GM21390 (cell line): ENCODE measurements around the gene KCNQ1.

Source experiments
- ATAC-seq: cut with Tn5 transposase; IDR thresholded peaks from one replicate; pipeline ENCODE4 v1.9.1; 2021; ENCODE audit not compliant: unreplicated experiment

KCNQ1 gene

DNA sequence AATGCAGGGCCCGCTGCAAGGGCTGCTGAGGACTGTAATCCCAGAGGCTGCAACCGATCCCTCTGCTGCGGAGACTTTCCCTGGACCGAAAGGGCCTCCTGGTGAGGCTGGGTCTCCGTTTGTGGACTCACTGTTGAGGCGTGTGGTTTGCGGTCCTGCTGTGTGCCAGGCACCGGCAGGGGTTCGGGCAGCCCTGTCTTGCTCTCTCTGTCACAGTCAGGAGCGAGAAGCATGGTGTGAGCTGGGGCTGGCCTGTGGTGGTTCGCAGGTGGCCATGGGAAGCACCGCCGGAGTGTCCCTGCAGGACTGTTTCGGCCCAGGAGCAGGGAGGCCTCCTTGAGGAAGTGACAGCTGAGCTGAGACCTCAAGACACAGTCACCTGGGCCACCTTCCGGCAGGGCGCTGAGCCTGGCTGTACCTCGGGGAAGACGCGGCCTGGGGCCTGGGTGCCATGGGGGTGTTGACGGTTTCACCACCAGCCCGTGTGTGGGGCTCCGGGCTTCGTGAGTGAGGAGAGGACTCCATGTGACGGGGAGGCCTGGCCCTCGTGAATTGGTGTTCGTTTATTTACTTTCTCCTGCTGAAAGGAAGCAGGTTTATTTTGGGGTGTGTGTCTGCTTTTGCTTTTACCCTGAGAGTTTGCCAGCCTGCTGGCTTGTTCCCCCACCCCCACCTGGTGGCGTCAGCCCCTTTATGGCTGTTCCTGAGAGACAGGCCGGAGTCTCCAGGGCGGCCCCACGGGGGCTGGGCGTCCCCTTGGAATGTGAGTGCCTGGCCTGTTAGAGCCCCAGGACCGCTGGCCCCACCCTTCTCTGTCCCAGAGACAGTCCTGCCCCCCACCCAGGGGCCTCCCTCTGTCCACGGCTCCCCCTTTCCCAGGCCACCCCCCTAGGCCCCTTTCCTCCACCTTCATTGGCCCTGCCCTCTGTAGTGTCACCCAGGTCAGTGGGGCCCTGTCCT, 132.5 kb downstream of the KCNQ1 start:
- ATAC-seq, result no peak

DNA sequence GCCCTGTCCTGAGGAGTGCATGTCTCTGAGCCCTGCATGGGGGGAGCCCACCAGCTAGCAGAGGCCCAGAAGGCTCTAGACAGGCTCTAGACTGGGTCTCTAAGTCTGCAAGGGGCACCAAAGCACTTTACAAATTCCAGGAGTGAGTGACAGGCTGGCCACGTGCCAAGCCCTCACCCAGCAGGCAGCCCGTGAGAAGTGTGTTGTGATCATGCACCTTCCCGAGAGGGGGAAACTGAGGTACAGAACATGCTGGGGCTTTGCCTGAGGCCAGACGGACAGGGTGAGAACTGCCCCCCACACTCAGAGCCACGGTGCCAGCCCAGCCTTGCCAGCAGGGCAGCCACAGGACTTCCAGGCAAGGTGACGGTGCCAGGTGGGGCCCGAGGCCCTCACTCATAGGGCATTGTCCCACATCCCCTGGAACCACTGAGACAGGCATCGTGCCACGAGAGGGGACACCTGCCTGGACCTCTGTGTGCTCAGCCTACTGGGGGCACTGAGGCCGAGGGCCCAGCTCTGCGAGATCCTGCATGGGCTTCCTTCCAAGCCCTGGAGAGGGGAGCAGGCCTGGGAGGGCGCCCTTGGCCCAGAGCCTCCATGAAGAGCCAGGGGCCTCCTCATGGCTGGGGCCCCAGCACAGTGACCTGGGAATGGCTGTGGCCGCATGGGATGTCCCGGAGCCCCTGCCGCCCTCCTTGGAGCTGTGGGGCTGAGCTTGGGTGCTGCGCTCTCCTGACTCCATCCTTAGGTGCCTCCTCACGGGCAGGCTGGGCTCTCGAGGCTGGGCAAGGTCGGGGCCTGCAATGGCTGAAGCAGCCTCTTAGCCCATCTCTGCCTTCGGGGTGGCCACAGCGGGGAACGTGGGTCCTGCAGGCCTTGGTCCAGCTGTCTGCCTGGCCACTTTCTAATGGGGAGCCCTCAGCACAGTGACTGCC, 133.5 kb downstream of the KCNQ1 start:
- no peak for ATAC-seq

- no peak for ATAC-seq
Observed at GRCh38 chr11:2578929-2579270, 134.1 kb downstream of the KCNQ1 start.

DNA sequence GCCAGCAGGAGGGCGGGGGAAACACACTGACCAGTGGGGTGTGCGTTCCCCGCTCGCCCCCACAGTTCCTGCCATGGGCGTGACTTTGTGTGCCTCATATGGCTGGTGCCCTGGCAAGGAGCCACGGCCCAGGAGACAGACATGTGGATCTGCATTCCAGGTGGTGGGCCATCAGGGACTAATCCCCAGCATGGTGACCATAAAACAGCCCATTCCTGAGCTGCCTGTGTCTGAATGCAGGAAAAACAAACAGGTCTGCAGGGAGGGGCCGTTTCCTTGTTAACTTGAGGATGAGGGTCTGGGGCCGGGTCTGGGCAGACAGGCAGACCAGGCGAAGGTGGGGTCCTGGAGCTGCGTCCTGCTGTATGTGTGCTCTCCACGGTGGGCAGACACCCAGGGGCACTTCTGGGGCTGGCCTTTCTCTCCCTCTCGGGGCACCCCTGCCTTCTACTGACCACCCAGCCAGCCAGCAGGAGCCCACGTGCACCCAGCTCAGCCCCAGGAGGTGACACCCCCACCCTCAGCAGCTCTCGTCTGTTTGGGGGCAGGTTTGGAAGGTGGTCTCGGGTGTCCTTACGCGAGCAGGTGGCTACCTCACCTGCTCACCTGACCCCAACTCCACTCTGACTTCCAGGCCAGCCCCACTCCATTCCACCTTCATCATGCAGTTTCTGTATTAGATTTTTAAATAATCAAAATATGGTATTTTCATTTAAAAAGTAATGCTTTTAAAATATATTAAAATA, 134.7 kb downstream of the KCNQ1 start:
- ATAC-seq, result no peak

- no peak for ATAC-seq
Observed at GRCh38 chr11:2580061-2580421, 135.2 kb downstream of the KCNQ1 start.

DNA sequence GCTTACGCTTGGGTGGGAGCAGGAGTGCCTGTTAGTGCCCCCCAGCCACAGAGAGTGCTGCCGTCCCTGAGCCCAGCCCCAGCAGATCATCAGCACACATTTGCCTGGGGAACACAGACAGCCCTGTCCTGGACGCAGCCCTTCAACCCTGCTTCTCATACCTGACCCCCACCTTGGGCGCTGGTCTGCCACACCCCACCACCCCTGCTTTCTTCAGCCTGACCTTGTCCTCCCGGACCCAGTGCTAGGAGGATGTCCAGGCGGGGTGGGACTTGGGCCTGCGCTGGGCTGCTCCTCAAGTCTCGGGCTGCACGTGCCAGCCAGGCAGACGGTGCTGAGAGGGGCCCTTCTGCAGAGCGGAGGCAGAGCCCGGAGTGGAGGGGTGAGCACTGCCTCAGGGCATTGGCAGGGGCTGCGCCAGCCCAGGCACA, 135.8 kb downstream of the KCNQ1 start:
- ATAC-seq, result no peak

- no peak for ATAC-seq
Observed at GRCh38 chr11:2581151-2581930, 136.5 kb downstream of the KCNQ1 start.

DNA sequence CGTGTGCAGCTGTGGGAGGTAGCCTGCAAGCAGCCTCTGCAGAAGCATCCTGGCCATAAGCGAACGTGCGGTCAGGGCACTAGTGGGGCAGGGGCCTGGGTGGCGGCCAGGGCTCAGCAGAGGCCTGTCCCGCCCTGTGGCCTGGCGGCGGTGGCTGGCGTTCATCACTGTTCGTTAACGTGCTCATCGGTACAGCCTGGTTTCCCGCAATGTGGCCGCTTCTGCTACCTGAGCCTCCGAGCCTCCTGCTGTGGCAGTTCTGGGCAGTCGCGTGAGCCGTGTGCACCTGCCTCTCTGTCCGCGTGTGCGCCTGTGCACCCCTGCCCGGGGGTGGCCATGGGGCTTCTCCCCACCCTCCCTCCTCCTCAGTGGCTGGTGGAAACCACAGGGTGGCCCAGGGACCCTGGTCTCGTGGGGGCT, 137.1 kb downstream of the KCNQ1 start:
- no peak for ATAC-seq

- no peak for ATAC-seq
Observed at GRCh38 chr11:2582351-2582945, 137.6 kb downstream of the KCNQ1 start.

DNA sequence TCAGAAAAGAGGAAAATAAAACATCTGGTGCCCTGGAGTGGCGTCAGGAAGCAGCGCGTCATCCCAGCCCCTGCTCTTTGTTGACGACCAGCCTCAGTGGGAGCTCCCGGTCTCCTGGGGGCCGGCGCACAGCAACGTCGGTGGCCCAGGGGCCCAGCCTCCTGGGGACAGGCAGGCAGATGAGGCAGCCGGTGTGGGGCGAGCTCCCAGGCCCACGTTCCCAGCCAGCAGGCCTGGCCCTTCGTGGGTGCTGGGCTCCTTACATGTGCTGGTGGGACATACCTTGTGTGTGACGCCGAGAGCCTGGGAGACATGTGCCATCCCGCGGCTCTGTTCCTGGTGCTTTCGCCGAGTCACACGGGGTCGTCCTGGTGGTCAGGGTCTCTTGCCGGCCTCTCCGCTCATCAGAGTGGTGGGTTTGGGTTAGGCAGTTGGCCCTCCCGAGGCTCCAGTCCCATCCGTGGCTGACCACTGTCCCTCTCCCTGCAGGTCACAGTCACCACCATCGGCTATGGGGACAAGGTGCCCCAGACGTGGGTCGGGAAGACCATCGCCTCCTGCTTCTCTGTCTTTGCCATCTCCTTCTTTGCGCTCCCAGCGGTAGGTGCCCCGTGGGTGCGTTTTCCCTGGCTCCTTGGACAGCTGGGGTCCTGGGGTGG, 138.3 kb downstream of the KCNQ1 start:
- ATAC-seq, result no peak

GRCh38 chr11:2583605-2583958, 138.8 kb downstream of the KCNQ1 start:
- ATAC-seq, result no peak

DNA sequence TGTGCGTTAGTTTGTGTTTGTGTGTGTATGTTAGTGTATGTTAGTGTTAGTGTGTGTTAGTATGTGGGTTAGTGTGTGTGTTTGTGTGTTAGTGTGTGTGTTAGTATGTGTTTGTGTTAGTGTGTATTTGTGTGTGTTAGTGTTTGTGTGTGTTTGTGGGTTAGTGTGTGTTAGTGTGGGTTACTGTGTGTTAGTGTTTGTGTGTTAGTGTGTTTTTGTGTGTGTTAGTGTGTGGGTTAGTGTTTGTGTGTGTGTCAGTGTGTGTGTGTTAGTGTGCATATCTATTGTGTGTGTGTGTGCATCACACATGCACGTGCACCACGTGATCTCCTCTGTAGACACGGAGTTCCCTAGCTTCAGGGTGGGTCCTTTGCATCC, 139.6 kb downstream of the KCNQ1 start:
- ATAC-seq, result no peak

DNA sequence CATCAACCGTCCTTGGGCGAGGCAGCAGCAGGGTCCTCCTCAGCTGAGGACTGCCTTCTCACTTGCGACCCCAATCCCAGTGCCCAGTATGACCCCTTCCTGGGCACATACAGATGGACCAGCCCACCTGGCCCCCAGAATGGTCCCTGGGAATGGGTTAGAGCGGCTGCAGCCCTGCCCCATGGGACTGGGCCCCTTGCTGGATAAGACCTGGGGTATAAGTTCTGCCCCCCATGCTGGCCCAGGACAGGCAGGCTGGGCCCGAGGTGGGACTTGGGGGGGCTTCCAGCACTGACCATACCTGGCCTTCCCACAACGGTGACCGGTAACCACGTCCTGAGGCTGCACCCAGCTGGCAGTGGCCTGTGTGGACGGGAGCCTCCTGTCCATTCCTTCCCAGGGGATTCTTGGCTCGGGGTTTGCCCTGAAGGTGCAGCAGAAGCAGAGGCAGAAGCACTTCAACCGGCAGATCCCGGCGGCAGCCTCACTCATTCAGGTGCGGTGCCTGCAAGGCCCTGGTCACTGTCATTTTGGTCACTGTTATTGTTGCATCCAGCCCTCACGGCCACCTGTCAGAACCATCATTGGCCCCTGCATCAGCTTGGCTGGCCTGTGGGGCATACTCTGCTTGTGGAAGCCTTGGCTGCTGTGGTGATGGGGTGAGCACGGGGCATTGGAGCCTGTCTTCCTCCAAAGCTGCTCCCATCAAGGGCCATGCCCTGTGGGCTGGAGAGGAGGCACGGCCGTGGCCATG, 140.2 kb downstream of the KCNQ1 start:
- ATAC-seq, result no peak

DNA sequence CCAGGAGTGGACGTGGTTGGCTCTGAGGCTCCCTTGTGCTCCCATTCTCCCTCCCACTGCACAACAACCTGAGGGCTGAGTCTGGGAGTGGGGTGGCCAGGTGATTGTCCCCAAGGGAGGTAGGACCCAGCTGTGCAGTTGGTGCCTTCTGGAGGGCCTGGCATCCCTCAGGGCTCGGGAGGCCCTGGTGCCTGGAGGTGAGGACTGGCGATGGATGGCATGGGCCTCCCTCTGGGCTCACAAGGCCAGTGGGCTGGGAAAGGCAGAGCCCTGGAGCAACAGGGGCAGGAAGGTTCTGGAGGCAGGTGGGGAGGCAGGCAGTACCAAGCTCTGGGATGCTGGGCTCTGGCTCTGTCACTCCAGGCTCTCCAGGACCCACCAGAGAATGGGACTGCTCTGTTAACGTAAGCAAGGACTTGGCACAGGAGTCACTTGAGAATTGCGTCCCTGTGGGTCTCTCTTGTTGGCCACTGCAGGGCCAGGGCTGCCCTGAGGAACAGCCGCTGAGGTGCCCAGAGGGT, 140.8 kb downstream of the KCNQ1 start:
- ATAC-seq, result no peak

GRCh38 chr11:2586087-2586792, 141.4 kb downstream of the KCNQ1 start:
- no peak for ATAC-seq

GRCh38 chr11:2586793-2587131, 142.0 kb downstream of the KCNQ1 start:
- ATAC-seq, result no peak

- no peak for ATAC-seq
Observed at GRCh38 chr11:2587132-2587930, 142.5 kb downstream of the KCNQ1 start.
